ENCODE data around the gene PDILT.
"Not testable (repeated sequence)": the region's sequence is repeated elsewhere in the genome, so short reads cannot be mapped to it uniquely, and the experiment has no call there.

Gene PDILT

GRCh38 chr16:20321051-20321450 lies 83.5 kb downstream of the PDILT start:
- not testable (repeated sequence) for H4K8ac ChIP-seq (ENCODE audit: low read depth, low read length)

GRCh38 chr16:20320592-20320991 lies 83.9 kb downstream of the PDILT start:
- Histone ChIP-seq H3K18ac (ENCODE audit: low read length) (no peak overlapping the region), H3K4me2 (ENCODE audit: insufficient read depth, low read length, poor library complexity, severe bottlenecking) (no peak overlapping the region), H2BK12ac (ENCODE audit: low read length) (no peak overlapping the region), H2BK5ac (ENCODE audit: low read length) (no peak overlapping the region), H2BK120ac (ENCODE audit: low read depth, low read length) (no peak overlapping the region), H2AFZ (ENCODE audit: low read length) (no peak overlapping the region), H3K4me3 (ENCODE audit: low read length in 2 of 2) (no peak overlapping the region), H3K27me3 (ENCODE audit: control insufficient read depth in 3 of 3, insufficient read depth in 3 of 3, low read depth in 1 of 3, low read length in 3 of 3) (no peaks in the 10 kb centered on the region), H3K9me3 (replicated peaks in 1 of 2; ENCODE audit: control insufficient read depth in 2 of 2, insufficient read depth in 1 of 2, low read depth in 1 of 2, low read length in 2 of 2) (no peaks in the 10 kb centered on the region), H3K4me1 (ENCODE audit: control insufficient read depth in 2 of 2, insufficient read depth in 1 of 2, low read depth in 1 of 2, low read length in 2 of 2) (no peaks in the 10 kb centered on the region), H3K79me1 (ENCODE audit: low read depth, low read length) (no peaks in the 10 kb centered on the region), H3K9ac (ENCODE audit: low read depth, low read length, poor library complexity) (no peak overlapping the region), H3K4ac (ENCODE audit: low read length) (no peak overlapping the region), H2AK5ac (ENCODE audit: low read depth, low read length) (no peak overlapping the region), H3K27ac (replicated peaks; ENCODE audit: low read length) (no peak overlapping the region), H4K91ac (ENCODE audit: low read depth, low read length, poor library complexity) (no peak overlapping the region), H4K8ac (ENCODE audit: low read depth, low read length) (no peak overlapping the region), H3K14ac (ENCODE audit: low read length) (no peak overlapping the region), H3K36me3 (replicated peaks in 1 of 2; ENCODE audit: control insufficient read depth in 2 of 2, insufficient read depth in 2 of 2, low read length in 2 of 2) (no peaks in the 10 kb centered on the region), H2BK15ac (ENCODE audit: low read length) (no peak overlapping the region), H3K23ac (ENCODE audit: low read depth, low read length, poor library complexity) (no peak overlapping the region)
- no peak for DNase-seq (ENCODE audit: low spot score)

More at GRCh38 chr16:20321051-20321450, 83.5 kb downstream of the PDILT start:
- not testable (repeated sequence) for H2BK15ac ChIP-seq (ENCODE audit: low read length); H3K27ac ChIP-seq (replicated peaks; ENCODE audit: low read length); DNase-seq (ENCODE audit: low spot score); H3K4ac ChIP-seq (ENCODE audit: low read length); H3K9me3 ChIP-seq (replicated peaks in 1 of 2; ENCODE audit: control insufficient read depth in 2 of 2, insufficient read depth in 1 of 2, low read depth in 1 of 2, low read length in 2 of 2); H3K18ac ChIP-seq (ENCODE audit: low read length); H2AK5ac ChIP-seq (ENCODE audit: low read depth, low read length); H3K4me1 ChIP-seq (ENCODE audit: control insufficient read depth in 2 of 2, insufficient read depth in 1 of 2, low read depth in 1 of 2, low read length in 2 of 2); H3K4me3 ChIP-seq (ENCODE audit: low read length in 2 of 2); H3K23ac ChIP-seq (ENCODE audit: low read depth, low read length, poor library complexity); H2BK120ac ChIP-seq (ENCODE audit: low read depth, low read length); H3K36me3 ChIP-seq (replicated peaks in 1 of 2; ENCODE audit: control insufficient read depth in 2 of 2, insufficient read depth in 2 of 2, low read length in 2 of 2); H3K9ac ChIP-seq (ENCODE audit: low read depth, low read length, poor library complexity); H2AFZ ChIP-seq (ENCODE audit: low read length); H4K91ac ChIP-seq (ENCODE audit: low read depth, low read length, poor library complexity); H2BK12ac ChIP-seq (ENCODE audit: low read length); H3K27me3 ChIP-seq (ENCODE audit: control insufficient read depth in 3 of 3, insufficient read depth in 3 of 3, low read depth in 1 of 3, low read length in 3 of 3); H3K4me2 ChIP-seq (ENCODE audit: insufficient read depth, low read length, poor library complexity, severe bottlenecking); H3K14ac ChIP-seq (ENCODE audit: low read length); H3K79me1 ChIP-seq (ENCODE audit: low read depth, low read length); H2BK5ac ChIP-seq (ENCODE audit: low read length)
- WGBS, 2 donors (ENCODE audit: extremely low coverage in 2 of 2, insufficient read length in 2 of 2, insufficient replicate concordance in 1 of 2) = no CpG with 5 or more reads among the region's 2 CpGs

- no peak overlapping the region for H2AK5ac ChIP-seq (ENCODE audit: low read depth, low read length)
- DNase-seq (ENCODE audit: low spot score) = no peak
- H2AFZ ChIP-seq (ENCODE audit: low read length) = no peak overlapping the region
- H3K14ac ChIP-seq (ENCODE audit: low read length) = no peak overlapping the region
- no peak overlapping the region for H3K18ac ChIP-seq (ENCODE audit: low read length)
- no peaks in the 10 kb centered on the region for H3K4me1 ChIP-seq (ENCODE audit: control insufficient read depth in 2 of 2, insufficient read depth in 1 of 2, low read depth in 1 of 2, low read length in 2 of 2)
- no peaks in the 10 kb centered on the region for H3K36me3 ChIP-seq (replicated peaks in 1 of 2; ENCODE audit: control insufficient read depth in 2 of 2, insufficient read depth in 2 of 2, low read length in 2 of 2)
- no peak overlapping the region for H3K23ac ChIP-seq (ENCODE audit: low read depth, low read length, poor library complexity)
- no CpG with 5 or more reads among the region's 2 CpGs for WGBS, 2 donors (ENCODE audit: extremely low coverage in 2 of 2, insufficient read length in 2 of 2, insufficient replicate concordance in 1 of 2)
- no peak overlapping the region for H2BK5ac ChIP-seq (ENCODE audit: low read length)
- H2BK12ac ChIP-seq (ENCODE audit: low read length) = no peak overlapping the region
- H3K9me3 ChIP-seq (replicated peaks in 1 of 2; ENCODE audit: control insufficient read depth in 2 of 2, insufficient read depth in 1 of 2, low read depth in 1 of 2, low read length in 2 of 2) = no peaks in the 10 kb centered on the region
- H3K4me2 ChIP-seq (ENCODE audit: insufficient read depth, low read length, poor library complexity, severe bottlenecking) = no peak overlapping the region
- H4K91ac ChIP-seq (ENCODE audit: low read depth, low read length, poor library complexity) = no peak overlapping the region
- H4K8ac ChIP-seq (ENCODE audit: low read depth, low read length) = no peak overlapping the region
- no peak overlapping the region for H3K27ac ChIP-seq (replicated peaks; ENCODE audit: low read length)
- no peaks in the 10 kb centered on the region for H3K79me1 ChIP-seq (ENCODE audit: low read depth, low read length)
- no peak overlapping the region for H2BK120ac ChIP-seq (ENCODE audit: low read depth, low read length)
- H3K4me3 ChIP-seq (ENCODE audit: low read length in 2 of 2) = no peak overlapping the region
- H3K27me3 ChIP-seq (ENCODE audit: control insufficient read depth in 3 of 3, insufficient read depth in 3 of 3, low read depth in 1 of 3, low read length in 3 of 3) = no peaks in the 10 kb centered on the region
- H2BK15ac ChIP-seq (ENCODE audit: low read length) = no peak overlapping the region
- no peak overlapping the region for H3K4ac ChIP-seq (ENCODE audit: low read length)
- H3K9ac ChIP-seq (ENCODE audit: low read depth, low read length, poor library complexity) = no peak overlapping the region
Observed at GRCh38 chr16:20320178-20320577, 84.4 kb downstream of the PDILT start.

- no CpG with 5 or more reads among the region's 1 CpG for WGBS, 2 donors (ENCODE audit: extremely low coverage in 2 of 2, insufficient read length in 2 of 2, insufficient replicate concordance in 1 of 2)
- H3K9me3 ChIP-seq (replicated peaks in 1 of 2; ENCODE audit: control insufficient read depth in 2 of 2, insufficient read depth in 1 of 2, low read depth in 1 of 2, low read length in 2 of 2) = no peaks in the 10 kb centered on the region
Observed at GRCh38 chr16:20319406-20319805, 85.1 kb downstream of the PDILT start.

More at GRCh38 chr16:20319406-20319805, 85.1 kb downstream of the PDILT start:
- Histone ChIP-seq H3K4ac (ENCODE audit: low read length) (no peak overlapping the region), H2BK15ac (ENCODE audit: low read length) (no peak overlapping the region), H4K91ac (ENCODE audit: low read depth, low read length, poor library complexity) (no peak overlapping the region), H2BK120ac (ENCODE audit: low read depth, low read length) (no peak overlapping the region), H2BK5ac (ENCODE audit: low read length) (no peak overlapping the region), H3K4me1 (ENCODE audit: control insufficient read depth in 2 of 2, insufficient read depth in 1 of 2, low read depth in 1 of 2, low read length in 2 of 2) (no peaks in the 10 kb centered on the region), H3K4me2 (ENCODE audit: insufficient read depth, low read length, poor library complexity, severe bottlenecking) (no peak overlapping the region), H3K27ac (replicated peaks; ENCODE audit: low read length) (no peak overlapping the region), H3K4me3 (ENCODE audit: low read length in 2 of 2) (no peak overlapping the region), H3K27me3 (ENCODE audit: control insufficient read depth in 3 of 3, insufficient read depth in 3 of 3, low read depth in 1 of 3, low read length in 3 of 3) (no peaks in the 10 kb centered on the region), H2BK12ac (ENCODE audit: low read length) (no peak overlapping the region), H3K79me1 (ENCODE audit: low read depth, low read length) (no peaks in the 10 kb centered on the region), H3K9ac (ENCODE audit: low read depth, low read length, poor library complexity) (no peak overlapping the region), H2AFZ (ENCODE audit: low read length) (no peak overlapping the region), H2AK5ac (ENCODE audit: low read depth, low read length) (no peak overlapping the region), H4K8ac (ENCODE audit: low read depth, low read length) (no peak overlapping the region), H3K36me3 (replicated peaks in 1 of 2; ENCODE audit: control insufficient read depth in 2 of 2, insufficient read depth in 2 of 2, low read length in 2 of 2) (no peaks in the 10 kb centered on the region), H3K23ac (ENCODE audit: low read depth, low read length, poor library complexity) (no peak overlapping the region), H3K14ac (ENCODE audit: low read length) (no peak overlapping the region), H3K18ac (ENCODE audit: low read length) (no peak overlapping the region)
- DNase-seq (ENCODE audit: low spot score) = no peak

All from neuronal stem cell (in vitro differentiated cells).